NB4 (cell line): Measurements from ENCODE around the gene NHS.

ENCODE experiments used
- CTCF ChIP-seq: IDR thresholded peaks from one replicate; pipeline ENCODE4 v1.5.1; 2012; ENCODE audit warnings: low read depth, low read length
- MAX ChIP-seq: IDR thresholded peaks from 2 replicates; pipeline ENCODE4 v1.6.1; 2011; ENCODE audit warnings: low read depth, low read length
- MYC ChIP-seq: IDR thresholded peaks from 2 replicates; pipeline ENCODE4 v1.6.1; 2011; ENCODE audit warnings: low read depth, low read length
- POLR2A ChIP-seq: IDR thresholded peaks from 2 replicates; pipeline ENCODE4 v1.6.1; 2011; ENCODE audit warnings: mild to moderate bottlenecking; ENCODE audit not compliant: insufficient read length; ENCODE audit errors: extremely low read depth

GRCh38 chrX:17501746-17502145 is 126.7 kb downstream of the NHS start:
- no peak for TF ChIP-seq CTCF
- no peak for TF ChIP-seq POLR2A
- no peak for TF ChIP-seq MAX
- no peak for TF ChIP-seq MYC
